Stimulated activated CD4-positive, alpha-beta T cell treated with anti-CD3 and anti-CD28 coated beads, Interleukin-2, amount 100 ng/mL, for 48 hours (primary cell): ENCODE measurements around the gene ZNF93.
"Not testable (repeated sequence)": the region's sequence is repeated elsewhere in the genome, so short reads cannot be mapped to it uniquely, and the experiment has no call there.

Experiments
- DNase-seq, 2 donors: peaks; one replicate each; pipeline ENCODE4 v3.0.0-alpha.2; 2020

ZNF93 gene

GRCh38 chr19:19938449-19938848, 37.7 kb downstream of the ZNF93 start:
- DNase-seq, result no peak

GRCh38 chr19:19943848-19944582, 43.3 kb downstream of the ZNF93 start:
- DNase-seq, result no peak

- DNase-seq, result no peak
Measured at GRCh38 chr19:19944583-19944880, 43.8 kb downstream of the ZNF93 start.

- DNase-seq, result no peak
Measured at GRCh38 chr19:19946226-19946625, 45.5 kb downstream of the ZNF93 start.

GRCh38 chr19:19948800-19949199, 48.1 kb downstream of the ZNF93 start:
- DNase-seq, result no peak

GRCh38 chr19:19955208-19955607, 54.5 kb downstream of the ZNF93 start:
- DNase-seq, result no peak

GRCh38 chr19:19956434-19957075, 55.8 kb downstream of the ZNF93 start:
- DNase-seq, result no peak

GRCh38 chr19:19957766-19958165, 57.0 kb downstream of the ZNF93 start:
- not testable (repeated sequence) for DNase-seq

- peak; percentile 62 to 70 for DNase-seq
Measured at GRCh38 chr19:19959151-19959799, 58.5 kb downstream of the ZNF93 start.

GRCh38 chr19:19964416-19964815, 63.7 kb downstream of the ZNF93 start:
- DNase-seq, result no peak

- DNase-seq, result not testable (repeated sequence)
Measured at GRCh38 chr19:19966126-19966525, 65.4 kb downstream of the ZNF93 start.

GRCh38 chr19:19966862-19967261, 66.1 kb downstream of the ZNF93 start:
- DNase-seq, result no peak
